CD14-positive monocyte (primary cell): ENCODE data around the gene ASB4. TPM values are rescaled to one million over a fixed set of nuclear protein-coding genes. Genes with fewer than 3 reads are reported as not detected.

Experiments
- DNase-seq, 3 donors: peaks; one replicate each; pipeline ENCODE4 v3.0.0-alpha.2; 2011 to 2022
- H2AFZ ChIP-seq: 2 replicates; pipeline ENCODE4 v1.6.0; 2012; ENCODE audit warnings: mild to moderate bottlenecking, low read depth, low read length, inconsistent platforms; ENCODE audit not compliant: insufficient read depth, poor library complexity, severe bottlenecking
- H3K27ac ChIP-seq, 2 donors: 1 replicate in 1 of 2; 2 replicates in 1 of 2; pipeline ENCODE4 v1.5.1; 2012 to 2013; ENCODE audit warnings: low read length in 2 of 2, control low read depth in 1 of 2, inconsistent platforms in 1 of 2, low read depth in 1 of 2, mild to moderate bottlenecking in 1 of 2
- H3K27me3 ChIP-seq, 2 donors: one replicate each; pipeline versions ENCODE4 v1.6.0 to v1.6.1; 2011 to 2013; ENCODE audit warnings: low read length in 2 of 2; ENCODE audit not compliant: control insufficient read depth in 2 of 2, insufficient read depth in 2 of 2
- H3K36me3 ChIP-seq, 2 donors: replicated peaks in 1 of 2; 1 replicate in 1 of 2; 2 replicates in 1 of 2; pipeline versions ENCODE4 v1.5.1 to v1.6.1; 2012 to 2013; ENCODE audit warnings: low read length in 2 of 2, control low read depth in 1 of 2, inconsistent platforms in 1 of 2, mild to moderate bottlenecking in 1 of 2; ENCODE audit not compliant: insufficient read depth in 2 of 2, control insufficient read depth in 1 of 2
- H3K4me1 ChIP-seq, 2 donors: 1 replicate in 1 of 2; 2 replicates in 1 of 2; pipeline versions ENCODE4 v1.5.1 to v1.6.1; 2012 to 2013; ENCODE audit warnings: low read length in 2 of 2, control low read depth in 1 of 2, inconsistent platforms in 1 of 2, mild to moderate bottlenecking in 1 of 2, moderate library complexity in 1 of 2; ENCODE audit not compliant: insufficient read depth in 2 of 2, control insufficient read depth in 1 of 2
- H3K4me2 ChIP-seq: replicated peaks from 2 replicates; pipeline ENCODE3; 2012; ENCODE audit warnings: low read length, moderate library complexity, mild to moderate bottlenecking; ENCODE audit not compliant: poor library complexity, severe bottlenecking; ENCODE audit errors: extremely low read depth
- H3K4me3 ChIP-seq, 3 experiments: fragments of 200-600 bp in 1 of 3; sonication (generic) in 1 of 3; replicated peaks in 1 of 3; 1 replicate in 2 of 3; 2 replicates in 1 of 3; pipeline ENCODE4 v1.5.1; 2011 to 2013; ENCODE audit warnings: low read length in 3 of 3, mild to moderate bottlenecking in 3 of 3, control low read depth in 2 of 3, low read depth in 2 of 3, inconsistent platforms in 1 of 3, moderate library complexity in 1 of 3
- H3K79me2 ChIP-seq: 2 replicates; pipeline ENCODE4 v1.6.0; 2012; ENCODE audit warnings: mild to moderate bottlenecking, control low read depth, inconsistent platforms, low read length, moderate library complexity; ENCODE audit not compliant: insufficient read depth
- H3K9ac ChIP-seq: 2 replicates; pipeline ENCODE4 v1.6.0; 2017; ENCODE audit warnings: low read length, mild to moderate bottlenecking; ENCODE audit not compliant: insufficient read depth, poor library complexity, severe bottlenecking
- H3K9me3 ChIP-seq, 2 donors: replicated peaks in 1 of 2; 1 replicate in 1 of 2; 2 replicates in 1 of 2; pipeline versions ENCODE4 v1.5.1 to v1.6.1; 2012 to 2013; ENCODE audit warnings: low read length in 2 of 2, control low read depth in 1 of 2; ENCODE audit not compliant: control insufficient read depth in 1 of 2, insufficient read depth in 1 of 2
- H4K20me1 ChIP-seq: 2 replicates; pipeline ENCODE4 v1.6.0; 2012; ENCODE audit warnings: mild to moderate bottlenecking, low read length, control low read depth, moderate library complexity; ENCODE audit not compliant: insufficient read depth
- H3K27ac Mint-ChIP-seq, 7 donors: one replicate each; pipeline ENCODE4 v1.8.0; 2020; ENCODE audit warnings: mild to moderate bottlenecking in 7 of 7, mixed read lengths in 7 of 7, moderate library complexity in 6 of 7, inconsistent platforms in 2 of 7
- H3K27me3 Mint-ChIP-seq, 3 donors: one replicate each; pipeline ENCODE4 v1.8.0; 2021 to 2022; ENCODE audit warnings: low read depth in 3 of 3, mild to moderate bottlenecking in 3 of 3, mixed read lengths in 3 of 3, moderate library complexity in 3 of 3, inconsistent platforms in 1 of 3
- H3K36me3 Mint-ChIP-seq, 2 donors: one replicate each; pipeline ENCODE4 v1.8.0; 2020; ENCODE audit warnings: mixed read lengths in 2 of 2, inconsistent platforms in 1 of 2, mild to moderate bottlenecking in 1 of 2
- H3K4me1 Mint-ChIP-seq: one replicate; pipeline ENCODE4 v1.8.0; 2020; ENCODE audit warnings: mild to moderate bottlenecking, mixed read lengths
- H3K4me3 Mint-ChIP-seq, 2 donors: one replicate each; pipeline ENCODE4 v1.8.0; 2020; ENCODE audit warnings: mild to moderate bottlenecking in 2 of 2, mixed read lengths in 2 of 2, moderate library complexity in 1 of 2
- H3K9me3 Mint-ChIP-seq, 7 donors: one replicate each; pipeline ENCODE4 v1.8.0; 2020 to 2022; ENCODE audit warnings: mixed read lengths in 7 of 7, mild to moderate bottlenecking in 6 of 7, moderate library complexity in 6 of 7, inconsistent platforms in 2 of 7
- CTCF ChIP-seq: fragments of 200-600 bp; IDR thresholded peaks from one replicate; pipeline ENCODE4 v1.8.0; 2022; ENCODE audit warnings: antibody characterized with exemption, mild to moderate bottlenecking
- WGBS: methylation state at CpG from one replicate; pipeline ENCODE4 v1.1.5; 2013; ENCODE audit warnings: missing lambda C conversion rate; ENCODE audit not compliant: insufficient coverage; 5-methylcytosine and 5-hydroxymethylcytosine counted together
- intact Hi-C, 2 donors: fragments of 100-400 bp; cut with micrococcal nuclease; formaldehyde crosslinking; loops; one replicate each; pipeline versions ENCODE4 v1.15.0 to v1.15.1; 2023
- polyA plus RNA-seq, 3 donors: library from polyadenylated mRNA; depleted of rRNA in 1 of 3; unstranded in 2 of 3; stranded (reverse) in 1 of 3; fragments of 300-500 nt in 2 of 3; fragments of >200 nt in 1 of 3; fragmentation: Illumina TruSeq in 2 of 3; gene quantifications; 1 replicate in 2 of 3; 2 replicates in 1 of 3; pipeline ENCODE4 v1.2.3, GENCODE V29; 2012 to 2021

ASB4 gene
- polyA plus RNA-seq, 3 donors: not detected

GRCh38 chr7:95444796-95445195, 40.9 kb upstream of the ASB4 start:
- no CpG with 5 or more reads among the region's 2 CpGs for WGBS
- H3K9me3 ChIP-seq: no peaks in the 10 kb centered on the region
- intact Hi-C loops: no loop called here
- H3K79me2 ChIP-seq: no peaks in the 10 kb centered on the region
- no peaks in the 10 kb centered on the region for H3K36me3 ChIP-seq
- H3K36me3 Mint-ChIP-seq: no peaks in the 10 kb centered on the region
- no peak overlapping the region for H3K9ac ChIP-seq
- DNase-seq: no peak
- no peak overlapping the region for H3K4me3 ChIP-seq
- no peaks in the 10 kb centered on the region for H4K20me1 ChIP-seq
- no peak overlapping the region for H3K4me3 Mint-ChIP-seq
- no peaks in the 10 kb centered on the region for H3K4me1 Mint-ChIP-seq
- H3K4me2 ChIP-seq: no peak overlapping the region
- H2AFZ ChIP-seq: no peak overlapping the region
- no peak for TF ChIP-seq CTCF
- H3K4me1 ChIP-seq: no peaks in the 10 kb centered on the region
- H3K27me3 ChIP-seq: no peaks in the 10 kb centered on the region
- H3K27me3 Mint-ChIP-seq: peaks cover 0 to 5% (median 2%) of the 10 kb centered on the region in 3 donors
- no peak overlapping the region for H3K27ac ChIP-seq
- H3K27ac Mint-ChIP-seq: no peak overlapping the region
- H3K9me3 Mint-ChIP-seq: no peaks in the 10 kb centered on the region

- H3K36me3 Mint-ChIP-seq: no peaks in the 10 kb centered on the region
- Histone ChIP-seq H3K27ac (no peak overlapping the region), H4K20me1 (no peaks in the 10 kb centered on the region), H3K9ac (no peak overlapping the region), H3K9me3 (no peaks in the 10 kb centered on the region), H3K4me2 (no peak overlapping the region), H3K4me1 (no peaks in the 10 kb centered on the region), H3K27me3 (no peaks in the 10 kb centered on the region), H3K79me2 (no peaks in the 10 kb centered on the region), H2AFZ (no peak overlapping the region), H3K4me3 (no peak overlapping the region), H3K36me3 (no peaks in the 10 kb centered on the region)
- TF ChIP-seq CTCF: no peak
- no peak for DNase-seq
- intact Hi-C loops: no loop called here
- no CpG with 5 or more reads among the region's 3 CpGs for WGBS
- no peak overlapping the region for H3K4me3 Mint-ChIP-seq
- H3K4me1 Mint-ChIP-seq: no peaks in the 10 kb centered on the region
- H3K27ac Mint-ChIP-seq: no peak overlapping the region
- H3K9me3 Mint-ChIP-seq: peaks cover 0 to 1% (median 0%) of the 10 kb centered on the region in 7 donors
- peaks cover 0 to 2% (median 0%) of the 10 kb centered on the region in 3 donors for H3K27me3 Mint-ChIP-seq
Observed at GRCh38 chr7:95446618-95447017, 39.1 kb upstream of the ASB4 start.
